IPS DF 6.9 (cell line): ENCODE measurements around the gene ARRB2.

Source experiments
- DNase-seq: peaks from one replicate; pipeline ENCODE4 v3.0.0-alpha.2; 2013; ENCODE audit warnings: low read depth, low spot score
- H3K27ac ChIP-seq: one replicate; pipeline ENCODE4 v1.5.1; 2013; ENCODE audit warnings: low read length, control low read depth
- H3K27me3 ChIP-seq: 2 replicates; pipeline ENCODE4 v1.6.1; 2013; ENCODE audit warnings: mild to moderate bottlenecking, low read length; ENCODE audit not compliant: control insufficient read depth, insufficient read depth
- H3K36me3 ChIP-seq: 2 replicates; pipeline ENCODE4 v1.6.1; 2013; ENCODE audit warnings: low read length; ENCODE audit not compliant: control insufficient read depth, insufficient read depth
- H3K4me1 ChIP-seq: 2 replicates; pipeline ENCODE4 v1.6.1; 2013; ENCODE audit warnings: low read length; ENCODE audit not compliant: control insufficient read depth, insufficient read depth
- H3K4me3 ChIP-seq: 2 replicates; pipeline ENCODE4 v1.5.1; 2013; ENCODE audit warnings: mild to moderate bottlenecking, low read length
- H3K9me3 ChIP-seq: 2 replicates; pipeline ENCODE4 v1.6.1; 2013; ENCODE audit warnings: low read length, inconsistent platforms; ENCODE audit not compliant: control insufficient read depth, insufficient read depth
- WGBS: extraction: QIAGEN DNeasy Blood & Tissue Kit; methylation state at CpG from one replicate; pipeline ENCODE4 v1.1.7; 2013; ENCODE audit warnings: mixed read lengths, missing lambda C conversion rate; ENCODE audit not compliant: insufficient read length, insufficient coverage; 5-methylcytosine and 5-hydroxymethylcytosine counted together

Gene ARRB2

GRCh38 chr17:4740584-4740983, 30.2 kb downstream of the ARRB2 start:
- H3K36me3 ChIP-seq, result no peaks in the 10 kb centered on the region
- H3K4me1 ChIP-seq, result no peaks in the 10 kb centered on the region
- H3K9me3 ChIP-seq, result no peaks in the 10 kb centered on the region
- no peak overlapping the region for H3K27ac ChIP-seq
- DNase-seq, result no peak
- WGBS, result no CpG with 5 or more reads among the region's 8 CpGs
- peaks cover 32% of the 10 kb centered on the region for H3K27me3 ChIP-seq
- no peak overlapping the region for H3K4me3 ChIP-seq

GRCh38 chr17:4741544-4741943, 31.1 kb downstream of the ARRB2 start:
- DNase-seq, result no peak
- H3K9me3 ChIP-seq, result no peaks in the 10 kb centered on the region
- no peak overlapping the region for H3K4me3 ChIP-seq
- H3K4me1 ChIP-seq, result no peaks in the 10 kb centered on the region
- WGBS, result no CpG with 5 or more reads among the region's 8 CpGs
- no peaks in the 10 kb centered on the region for H3K36me3 ChIP-seq
- H3K27me3 ChIP-seq, result peaks cover 32% of the 10 kb centered on the region
- H3K27ac ChIP-seq, result no peak overlapping the region

- peaks cover 32% of the 10 kb centered on the region for H3K27me3 ChIP-seq
- WGBS, result no CpG with 5 or more reads among the region's 9 CpGs
- no peak overlapping the region for H3K27ac ChIP-seq
Measured at GRCh38 chr17:4742133-4742532, 31.7 kb downstream of the ARRB2 start.

GRCh38 chr17:4742629-4743028, 32.2 kb downstream of the ARRB2 start:
- H3K27me3 ChIP-seq, result peaks cover 32% of the 10 kb centered on the region
- DNase-seq, result no peak

More at GRCh38 chr17:4742133-4742532, 31.7 kb downstream of the ARRB2 start:
- Histone ChIP-seq H3K36me3 (no peaks in the 10 kb centered on the region), H3K4me3 (no peak overlapping the region), H3K4me1 (no peaks in the 10 kb centered on the region), H3K9me3 (no peaks in the 10 kb centered on the region)
- DNase-seq, result no peak

GRCh38 chr17:4743216-4743615, 32.8 kb downstream of the ARRB2 start:
- Histone ChIP-seq H3K36me3 (no peaks in the 10 kb centered on the region), H3K4me1 (no peaks in the 10 kb centered on the region), H3K9me3 (no peaks in the 10 kb centered on the region), H3K4me3 (no peak overlapping the region), H3K27ac (no peak overlapping the region), H3K27me3 (peaks cover 30% of the 10 kb centered on the region)
- WGBS, result no CpG with 5 or more reads among the region's 8 CpGs
- DNase-seq, result no peak

More at GRCh38 chr17:4742629-4743028, 32.2 kb downstream of the ARRB2 start:
- Histone ChIP-seq H3K4me1 (no peaks in the 10 kb centered on the region), H3K9me3 (no peaks in the 10 kb centered on the region), H3K4me3 (no peak overlapping the region), H3K36me3 (no peaks in the 10 kb centered on the region), H3K27ac (no peak overlapping the region)
- no CpG with 5 or more reads among the region's 10 CpGs for WGBS

- H3K4me3 ChIP-seq, result no peak overlapping the region
- DNase-seq, result no peak
- H3K4me1 ChIP-seq, result no peaks in the 10 kb centered on the region
- H3K27ac ChIP-seq, result no peak overlapping the region
- WGBS, result no CpG with 5 or more reads among the region's 9 CpGs
- no peaks in the 10 kb centered on the region for H3K36me3 ChIP-seq
- peaks cover 23% of the 10 kb centered on the region for H3K27me3 ChIP-seq
- no peaks in the 10 kb centered on the region for H3K9me3 ChIP-seq
Measured at GRCh38 chr17:4743898-4744297, 33.5 kb downstream of the ARRB2 start.

- Histone ChIP-seq H3K27me3 (peaks cover 10% of the 10 kb centered on the region), H3K9me3 (no peaks in the 10 kb centered on the region), H3K36me3 (no peaks in the 10 kb centered on the region), H3K27ac (no peak overlapping the region), H3K4me3 (peak overlapping the region; percentile 51; the same call in 1 of the 2 replicates), H3K4me1 (no peaks in the 10 kb centered on the region)
- WGBS, result no CpG with 5 or more reads among the region's 51 CpGs
- peak; percentile 67 for DNase-seq
Measured at GRCh38 chr17:4744999-4745969, 34.9 kb downstream of the ARRB2 start.

- DNase-seq, result no peak
- WGBS, result no CpG with 5 or more reads among the region's 5 CpGs
Measured at GRCh38 chr17:4747847-4748246, 37.4 kb downstream of the ARRB2 start.

GRCh38 chr17:4748686-4749085, 38.3 kb downstream of the ARRB2 start:
- Histone ChIP-seq H3K9me3 (no peaks in the 10 kb centered on the region), H3K27ac (no peak overlapping the region), H3K36me3 (no peaks in the 10 kb centered on the region), H3K27me3 (no peaks in the 10 kb centered on the region), H3K4me1 (no peaks in the 10 kb centered on the region), H3K4me3 (no peak overlapping the region)
- WGBS, result no CpG with 5 or more reads among the region's 4 CpGs
- no peak for DNase-seq

More at GRCh38 chr17:4747847-4748246, 37.4 kb downstream of the ARRB2 start:
- Histone ChIP-seq H3K4me3 (no peak overlapping the region), H3K36me3 (no peaks in the 10 kb centered on the region), H3K4me1 (no peaks in the 10 kb centered on the region), H3K27me3 (no peaks in the 10 kb centered on the region), H3K27ac (no peak overlapping the region), H3K9me3 (no peaks in the 10 kb centered on the region)

- H3K9me3 ChIP-seq, result no peaks in the 10 kb centered on the region
- no peaks in the 10 kb centered on the region for H3K36me3 ChIP-seq
- H3K27ac ChIP-seq, result no peak overlapping the region
- no peaks in the 10 kb centered on the region for H3K4me1 ChIP-seq
- no peak for DNase-seq
- WGBS, result no CpG with 5 or more reads among the region's 3 CpGs
- H3K27me3 ChIP-seq, result no peaks in the 10 kb centered on the region
- no peak overlapping the region for H3K4me3 ChIP-seq
Measured at GRCh38 chr17:4750606-4751005, 40.2 kb downstream of the ARRB2 start.
